Activated CD8-positive, alpha-beta memory T cell treated with anti-CD3 and anti-CD28 coated beads, Interleukin-2, amount 50 U/mL, for 1 hour (primary cell): Measurements from ENCODE around the gene NAGLU.

Experiments used
- DNase-seq: peaks from one replicate; pipeline ENCODE4 v3.0.0-alpha.2; 2020; ENCODE audit errors: extremely low read depth

Gene NAGLU

GRCh38 chr17:42564815-42565522, 28.9 kb downstream of the NAGLU start:
- no peak for DNase-seq

GRCh38 chr17:42565523-42566214, 29.6 kb downstream of the NAGLU start:
- no peak for DNase-seq

DNA sequence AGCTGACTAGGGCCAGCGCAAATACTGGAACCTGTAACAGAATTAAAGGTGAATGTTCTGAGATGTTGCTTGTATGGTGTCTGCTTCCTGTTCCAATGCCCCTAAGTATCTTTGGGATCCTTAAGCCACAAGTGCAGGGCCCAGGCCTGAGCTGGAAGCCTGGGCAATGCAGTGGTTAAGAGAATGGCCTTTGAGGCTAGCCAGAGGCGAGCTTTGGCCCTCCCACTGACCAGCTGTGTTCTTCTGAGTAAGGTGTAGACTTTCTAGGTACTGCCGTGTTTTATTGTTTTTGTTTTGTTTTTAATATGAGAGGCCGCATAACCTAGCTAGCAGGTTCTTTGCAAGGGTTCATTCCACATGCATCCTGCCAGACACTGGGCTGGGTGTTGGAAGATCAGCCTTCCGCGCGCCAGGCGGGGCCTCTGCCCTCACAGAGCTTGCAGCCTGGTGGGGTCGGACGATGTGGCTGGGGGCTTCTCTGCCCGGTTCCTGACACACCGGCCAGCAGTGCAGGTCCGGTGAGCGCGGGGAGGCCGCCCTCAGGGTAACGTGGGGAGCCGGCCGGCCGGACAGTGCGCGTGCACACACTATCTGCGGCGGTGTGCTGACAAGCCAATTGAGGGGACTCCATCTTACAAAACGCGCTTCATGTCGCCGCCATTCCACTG, 30.3 kb downstream of the NAGLU start:
- DNase-seq: no peak

- peak; percentile 78 for DNase-seq
These were observed 31.0 kb downstream of the NAGLU start, which contains the start of gene MLX for GRCh38 chr17:42566883-42567573. MLX (plus strand) TSS chr17:42567100; CDS start chr17:42567125, 25 bp downstream.

GRCh38 chr17:42568341-42569111, 32.5 kb downstream of the NAGLU start:
- no peak for DNase-seq

GRCh38 chr17:42571435-42572225, 35.6 kb downstream of the NAGLU start:
- DNase-seq: no peak

DNA sequence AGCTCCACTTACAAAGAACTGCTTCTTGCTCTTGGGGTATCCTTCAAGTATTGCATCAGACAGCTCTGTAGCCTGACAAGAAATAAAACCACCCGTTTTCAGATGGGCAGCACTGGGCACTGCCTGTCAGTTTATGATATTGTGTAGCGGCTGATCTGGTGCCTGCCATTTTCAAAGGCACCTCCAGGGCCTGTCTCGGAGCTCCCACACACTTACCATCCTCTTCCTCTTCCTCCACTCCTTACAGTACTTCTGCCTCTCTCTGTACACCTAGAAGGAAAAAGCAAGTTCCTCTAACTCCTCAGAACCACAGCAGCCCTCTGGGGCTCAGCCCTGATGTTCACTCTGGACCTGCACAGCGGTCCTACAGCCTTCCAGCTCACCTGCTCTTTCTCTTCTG, 37.1 kb downstream of the NAGLU start:
- DNase-seq: no peak

DNA sequence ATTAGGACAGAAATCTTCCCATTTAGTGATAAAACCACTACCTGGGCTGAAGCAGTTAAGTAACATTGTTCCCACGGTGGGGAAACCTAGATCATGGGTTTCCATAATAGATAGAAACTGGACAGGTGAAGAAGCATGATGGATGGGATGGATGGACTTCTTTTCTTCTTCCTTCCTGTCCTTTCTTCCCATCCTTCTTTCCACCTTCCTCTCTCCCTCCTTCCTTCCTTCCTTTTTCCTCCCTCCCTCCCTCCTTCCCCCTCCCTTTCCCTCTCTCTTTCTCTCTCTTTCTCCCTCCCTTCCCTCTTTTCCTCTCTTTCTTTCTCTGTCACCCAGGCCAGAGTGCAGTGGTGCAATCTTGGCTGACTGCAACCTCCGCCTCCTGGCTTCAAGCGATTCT, 38.4 kb downstream of the NAGLU start:
- no peak for DNase-seq

- no peak for DNase-seq
These were observed 41.1 kb downstream of the NAGLU start for GRCh38 chr17:42577140-42577531.

DNA sequence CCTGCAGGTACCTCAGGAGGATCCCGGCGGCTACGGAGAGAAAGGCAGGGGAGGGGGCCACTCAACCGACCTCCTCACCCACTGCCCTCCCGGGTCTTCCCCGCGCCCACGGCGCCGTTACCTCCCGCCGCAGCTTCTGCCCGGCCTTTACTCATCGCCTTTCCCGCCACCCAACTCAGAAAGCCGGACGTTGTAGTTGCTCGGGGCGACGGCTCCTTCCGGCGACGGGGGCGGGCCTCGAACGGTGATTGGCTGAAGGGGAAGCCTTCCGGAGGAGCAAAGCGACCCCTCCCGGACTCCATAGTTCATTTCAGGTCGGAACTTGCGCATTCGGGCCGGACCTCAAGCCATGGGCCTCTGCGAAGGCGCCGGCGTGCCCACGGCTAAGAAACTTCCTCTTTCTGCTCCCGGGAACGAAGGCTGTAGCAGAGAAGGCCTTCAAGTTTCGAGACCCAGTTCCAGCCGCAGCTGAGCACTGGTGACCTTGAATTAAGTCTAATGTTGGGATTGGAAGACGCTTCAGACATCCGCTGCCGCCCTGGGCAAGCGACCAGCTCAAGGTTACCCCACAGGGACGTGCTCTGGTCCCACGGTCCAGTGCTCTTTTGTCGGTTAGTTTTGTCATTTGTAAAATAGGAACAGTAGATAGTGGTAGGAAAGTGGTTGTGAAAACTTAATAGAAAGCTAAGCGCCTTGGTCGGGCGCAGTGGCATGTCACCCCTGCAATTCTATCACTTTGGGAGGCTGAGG, 41.7 kb downstream of the NAGLU start, which contains the start of gene PSMC3IP:
Gene PSMC3IP (minus strand): TSS at position 198 of the 750 bp plus-strand sequence. CDS start 43 bp downstream, at position 155.
- peak; percentile 66 for DNase-seq

GRCh38 chr17:42578282-42578869, 42.3 kb downstream of the NAGLU start:
- DNase-seq: no peak

DNA sequence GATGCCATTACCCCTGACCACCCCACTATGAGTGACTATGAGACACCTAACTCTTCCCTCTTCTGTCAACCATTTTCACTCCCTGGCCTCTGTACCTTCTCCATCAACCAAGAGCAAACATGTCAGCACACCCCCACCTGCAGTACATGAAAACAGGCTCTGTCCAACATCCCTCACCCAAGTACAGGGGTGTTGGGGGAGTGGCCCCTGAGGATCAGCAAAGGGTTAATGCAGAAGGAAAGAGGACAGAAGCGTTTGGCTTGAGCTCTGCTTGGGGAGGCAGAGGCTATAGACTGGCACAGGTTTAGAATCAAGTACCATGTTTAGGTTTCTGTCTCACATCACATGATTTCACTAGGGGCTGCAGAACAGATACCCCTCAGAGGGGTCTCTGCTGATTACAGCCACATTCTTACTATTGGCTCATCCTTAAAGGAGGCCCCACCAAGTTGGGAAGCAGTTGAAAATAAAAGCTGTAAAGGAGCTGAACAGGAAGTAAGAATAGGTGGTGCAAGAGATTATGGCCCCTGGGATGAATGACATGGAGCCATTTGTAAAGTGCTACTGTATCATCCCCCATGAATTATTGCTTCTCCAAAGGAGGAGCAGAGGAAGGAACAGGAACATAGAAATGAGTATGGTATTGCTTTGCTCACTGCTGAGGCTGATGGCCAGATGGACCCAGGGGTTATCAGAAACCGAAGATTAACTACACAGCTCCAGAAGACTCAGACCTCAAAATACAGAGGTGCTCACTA, 43.9 kb downstream of the NAGLU start:
- DNase-seq: no peak

- DNase-seq: no peak
These were observed 45.8 kb downstream of the NAGLU start for GRCh38 chr17:42581744-42582270.

GRCh38 chr17:42584880-42585279, 48.8 kb downstream of the NAGLU start:
- DNase-seq: no peak

GRCh38 chr17:42585353-42585752, 49.3 kb downstream of the NAGLU start:
- no peak for DNase-seq

- DNase-seq: no peak
These were observed 50.6 kb downstream of the NAGLU start for GRCh38 chr17:42586514-42587230.

GRCh38 chr17:42590886-42591285, 54.8 kb downstream of the NAGLU start:
- no peak for DNase-seq

DNA sequence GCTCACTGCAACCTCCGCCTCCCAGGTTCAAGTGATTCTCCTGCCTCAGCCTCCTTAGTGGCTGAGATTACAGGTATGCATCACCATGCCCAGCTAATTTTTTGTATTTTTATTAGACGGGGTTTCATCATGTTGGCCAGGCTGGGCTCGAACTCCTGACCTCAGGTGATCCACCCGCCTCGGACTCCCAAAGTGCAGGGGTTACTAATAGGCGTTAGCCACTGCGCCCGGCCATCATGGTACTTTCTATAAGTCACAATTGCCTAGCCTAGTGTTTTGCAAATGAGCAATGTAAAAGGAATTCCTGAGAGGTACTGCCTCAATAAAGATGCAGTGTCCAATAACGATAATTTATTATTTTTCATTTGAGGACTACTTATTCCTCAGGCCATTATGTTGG, 55.4 kb downstream of the NAGLU start:
- no peak for DNase-seq
